Stimulated activated CD4-positive, alpha-beta T cell treated with anti-CD3 and anti-CD28 coated beads, Interleukin-12 subunit alpha, Interleukin-12 subunit beta, amount 100 ng/mL, for 24 hours (primary cell): Measurements from ENCODE around the gene IFNA7.
"Not testable (repeated sequence)": the region's sequence is repeated elsewhere in the genome, so short reads cannot be mapped to it uniquely, and the experiment has no call there.

Experiments
- DNase-seq, 2 experiments: peaks; one replicate each; pipeline ENCODE4 v3.0.0-alpha.2; 2020; ENCODE audit warnings: low read depth in 2 of 2

IFNA7 gene

DNA sequence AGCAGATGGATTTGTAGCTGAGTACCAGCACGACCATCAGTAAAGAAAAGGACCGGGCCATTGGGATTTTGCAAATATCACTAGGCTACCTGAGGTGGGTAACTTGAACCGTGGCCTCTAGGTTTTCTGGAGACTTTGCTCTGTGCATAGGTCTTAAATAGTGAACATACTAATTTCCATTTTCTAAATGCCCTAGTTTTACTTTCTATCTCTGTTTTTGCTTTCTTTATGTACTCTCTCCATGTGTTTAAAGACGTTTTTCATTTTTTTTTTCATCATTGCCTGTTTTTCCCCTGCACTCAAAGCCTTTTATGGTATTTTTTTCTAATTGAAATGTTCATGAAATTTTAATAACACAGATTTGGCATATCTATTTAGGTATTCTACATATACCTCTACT lies at the start of gene IFNA7:
IFNA7 (minus strand) TSS at position 101 of the 400 bp plus-strand sequence; CDS start at position 61, 40 bp downstream.
- not testable (repeated sequence) for DNase-seq

DNA sequence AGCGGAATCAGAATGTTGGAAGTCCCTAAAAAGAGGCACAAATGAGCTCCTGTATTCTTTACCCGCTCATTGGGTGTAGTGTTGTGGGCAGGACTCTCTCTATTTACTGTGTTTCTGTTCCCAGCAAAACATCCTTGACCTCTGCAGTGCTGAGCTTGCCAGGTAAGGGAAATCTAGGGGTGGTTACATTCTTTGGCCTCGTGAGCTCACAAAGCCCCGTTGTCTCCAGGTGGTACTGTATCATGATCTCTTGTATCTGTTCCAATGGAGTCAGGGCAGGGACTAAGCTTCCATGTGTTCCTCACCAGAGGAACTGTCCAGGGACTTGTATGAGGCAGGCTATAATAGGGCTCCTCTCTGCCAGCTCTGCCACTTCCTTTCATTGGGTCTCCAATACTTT lies 49.6 kb upstream of the IFNA7 start:
- no peak for DNase-seq

DNA sequence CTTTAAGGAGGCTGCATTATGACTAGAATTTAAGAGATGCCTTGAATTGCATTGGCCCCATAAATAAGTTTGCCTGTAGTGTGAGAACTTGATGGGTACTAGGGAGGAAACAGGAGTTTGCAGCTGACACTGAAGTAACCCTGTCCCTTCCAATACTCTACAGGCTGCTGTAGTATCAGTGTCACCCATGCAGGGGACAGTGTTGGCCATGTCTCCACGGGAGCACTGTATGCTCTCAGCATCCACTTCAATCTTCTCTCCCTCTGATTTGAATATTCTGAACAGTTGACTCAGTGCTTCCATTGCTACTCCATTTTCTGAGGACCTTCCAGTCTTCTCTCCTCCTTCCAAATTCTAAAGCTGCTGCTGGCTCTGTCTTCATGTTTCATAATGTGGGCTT lies 49.2 kb upstream of the IFNA7 start:
- DNase-seq, result no peak

DNA sequence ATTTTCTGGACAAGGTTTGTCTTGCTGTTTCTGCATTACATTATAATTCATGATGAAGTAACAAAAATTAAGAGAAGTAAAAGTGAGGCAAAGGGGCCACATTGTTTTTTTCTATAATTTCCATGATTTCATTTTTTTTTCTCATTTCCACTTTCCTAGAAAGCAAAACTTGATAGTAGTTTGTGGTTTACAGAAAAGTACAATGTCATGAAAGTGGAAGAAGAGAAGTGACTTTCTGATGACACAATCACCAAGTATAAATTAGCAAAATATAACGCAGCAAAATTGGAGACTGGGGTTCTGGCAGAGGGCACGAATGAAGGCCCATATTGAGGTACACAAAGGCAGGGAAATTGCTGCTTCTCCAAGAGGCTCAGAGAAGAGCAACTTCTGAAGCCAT lies 42.8 kb upstream of the IFNA7 start:
- no peak for DNase-seq

DNA sequence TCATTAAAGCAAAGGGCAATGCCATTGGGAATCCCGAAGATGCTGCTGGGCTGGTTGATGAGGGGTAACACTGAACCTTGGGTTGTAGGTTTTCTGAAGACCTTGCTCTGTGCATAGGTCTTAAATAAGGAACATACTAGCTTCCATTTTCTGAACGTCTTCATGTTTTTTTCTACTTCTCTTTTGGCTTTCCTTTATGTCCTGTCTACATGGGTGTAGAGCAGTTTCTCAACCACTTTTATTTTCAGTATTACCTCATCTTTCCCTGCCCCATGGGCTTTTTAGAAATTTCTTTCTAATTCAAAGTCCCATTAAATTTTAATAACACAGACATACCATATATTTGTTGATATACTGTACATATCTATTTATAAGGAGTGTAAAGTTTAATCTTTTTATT lies 37.9 kb upstream of the IFNA7 start, which contains the start of gene IFNA14:
IFNA14 (minus strand) TSS at position 95 of the 400 bp plus-strand sequence; CDS start at position 25, 70 bp downstream.
- DNase-seq, result no peak

DNA sequence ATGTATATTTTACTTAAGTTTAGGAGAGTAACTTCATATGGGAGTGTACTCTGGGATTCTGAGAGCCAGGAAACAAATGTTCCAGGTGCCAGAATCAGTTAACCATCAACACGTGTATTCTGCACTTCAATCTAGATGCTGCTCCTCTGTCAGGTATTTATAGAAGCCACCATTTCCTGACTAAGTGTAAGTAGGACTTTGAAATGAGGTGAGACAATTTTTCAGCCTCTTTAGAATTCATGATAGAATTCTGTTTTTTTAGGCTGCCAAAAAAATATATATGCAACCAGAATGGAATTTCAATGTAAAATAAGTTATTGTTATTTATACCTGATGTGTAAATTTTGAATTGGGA lies 34.3 kb upstream of the IFNA7 start:
- DNase-seq, result not testable (repeated sequence)

DNA sequence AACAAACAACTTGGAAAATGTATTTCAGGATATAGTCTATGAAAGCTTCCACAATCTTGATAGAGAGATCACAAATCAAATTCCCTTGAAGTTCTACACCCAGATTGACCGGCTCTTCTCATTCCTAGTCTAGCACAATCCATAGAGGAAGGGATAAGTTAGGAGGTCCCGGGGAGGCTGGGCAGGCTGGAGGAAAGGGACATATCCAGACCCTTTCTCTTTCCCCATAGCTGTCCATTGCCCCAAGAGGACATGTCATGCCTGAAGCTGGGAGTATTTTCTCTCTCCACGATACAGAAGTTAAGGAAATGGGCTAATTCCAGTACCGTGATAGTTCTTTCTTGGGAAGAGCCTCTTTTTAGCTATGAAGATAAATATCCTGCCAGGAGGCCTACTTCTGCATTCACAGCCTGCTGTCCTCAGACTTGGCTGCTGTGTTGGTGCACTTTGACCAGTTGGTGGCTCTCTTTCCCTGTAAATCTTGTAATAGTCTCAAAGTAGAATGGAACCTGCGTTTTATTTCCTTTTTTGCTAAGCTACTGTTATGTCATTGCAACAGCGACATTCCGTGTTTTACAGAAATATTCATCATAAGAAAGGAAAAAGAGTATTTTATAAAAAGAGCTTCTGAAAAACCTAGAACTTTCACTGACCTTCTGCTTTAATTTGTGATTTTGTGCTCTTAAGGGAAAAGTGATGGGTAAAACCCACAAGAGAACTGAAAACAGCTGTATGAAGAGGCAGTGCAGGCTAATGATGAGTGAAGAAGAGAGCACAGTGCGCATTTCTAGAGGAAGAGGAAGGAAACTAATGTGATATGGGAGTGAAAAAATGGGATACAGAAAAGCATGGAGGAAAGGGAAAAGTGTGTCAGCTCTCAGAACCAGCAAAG lies 33.7 kb upstream of the IFNA7 start:
- DNase-seq, result not testable (repeated sequence)

DNA sequence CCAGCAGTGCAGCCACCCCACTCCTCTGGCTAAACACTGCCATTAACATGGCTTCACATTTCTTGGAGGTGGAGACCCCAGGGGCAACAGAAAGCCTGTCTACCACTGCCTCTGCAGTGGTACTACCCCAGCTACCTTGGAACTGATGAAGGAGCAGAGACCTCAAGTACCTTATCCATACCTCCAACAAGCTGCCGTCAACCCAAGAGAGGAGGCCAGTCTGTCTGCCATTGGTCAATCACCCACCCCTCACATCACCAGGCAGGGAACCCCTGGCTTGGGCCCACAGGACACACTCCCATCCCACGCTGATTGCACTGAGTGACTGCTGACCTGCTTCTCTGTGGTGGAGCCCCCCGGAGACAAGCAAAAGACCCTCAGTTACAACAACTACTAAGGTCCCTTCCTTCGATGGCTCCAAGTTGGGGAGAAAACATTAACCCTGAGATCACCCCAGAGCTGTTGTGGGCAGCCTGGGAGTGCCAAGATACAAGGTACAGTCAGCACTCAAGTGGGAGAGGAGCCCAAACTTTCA lies 32.2 kb upstream of the IFNA7 start:
- DNase-seq, result no peak

DNA sequence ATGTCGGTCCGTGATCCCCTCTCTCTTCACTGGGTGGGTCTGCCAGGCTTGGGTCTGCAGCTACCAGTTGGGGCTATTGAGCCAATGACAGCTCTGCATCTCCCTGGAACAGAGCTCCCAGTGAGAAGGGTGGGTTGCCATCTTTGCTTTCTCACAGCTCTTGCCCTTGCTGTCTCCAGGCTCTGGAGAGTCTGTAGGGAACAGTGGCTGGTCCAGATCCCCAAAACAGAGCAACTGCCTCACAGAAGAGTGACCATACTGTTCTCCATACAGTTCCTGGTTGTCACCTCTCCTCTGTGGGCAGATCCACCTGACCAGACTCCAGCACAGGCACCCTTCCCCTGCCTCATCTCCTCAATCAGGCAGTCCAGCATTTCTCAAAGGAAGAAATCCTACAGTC lies 31.3 kb upstream of the IFNA7 start:
- no peak for DNase-seq

DNA sequence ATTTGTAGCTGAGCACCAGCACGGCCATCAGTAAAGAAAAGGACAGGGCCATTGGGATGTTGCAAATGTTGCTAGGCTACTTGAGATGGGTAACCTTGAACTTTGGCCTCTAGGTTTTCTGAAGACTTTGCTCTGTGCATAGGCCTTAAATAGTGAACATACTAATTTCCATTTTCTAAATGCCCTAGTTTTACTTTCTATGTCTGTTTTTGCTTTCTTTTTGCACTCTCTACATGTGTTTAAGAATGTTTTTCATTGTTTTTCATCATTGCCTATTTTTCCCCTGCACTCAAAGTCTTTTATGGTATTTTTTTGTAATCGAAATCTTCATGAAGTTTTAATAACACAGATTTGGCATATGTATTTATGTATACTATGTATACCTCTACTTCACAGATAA lies 26.1 kb upstream of the IFNA7 start, which contains the start of gene IFNA17:
IFNA17 (minus strand) TSS at position 101 of the 400 bp plus-strand sequence; CDS start at position 52, 49 bp downstream.
- DNase-seq, result no peak

DNA sequence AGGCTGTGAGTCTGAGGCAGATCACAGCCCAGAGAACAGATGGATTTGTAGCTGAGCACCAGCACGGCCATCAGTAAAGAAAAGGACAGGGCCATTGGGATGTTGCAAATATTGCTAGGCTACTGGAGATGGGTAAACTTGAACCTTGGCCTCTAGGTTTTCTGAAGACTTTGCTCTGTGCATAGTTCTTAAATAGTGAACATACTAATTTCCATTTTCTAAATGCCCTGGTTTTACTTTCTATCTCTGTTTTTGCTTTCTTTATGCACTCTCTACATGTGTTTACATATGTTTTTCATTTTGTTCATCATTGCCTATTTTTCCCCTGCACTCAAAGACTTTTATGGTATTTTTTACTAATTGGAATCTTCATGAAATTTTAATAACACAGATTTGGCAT lies 15.2 kb upstream of the IFNA7 start, which contains the start of gene IFNA16:
IFNA16 (minus strand) TSS at position 101 of the 400 bp plus-strand sequence; CDS start at position 95, 6 bp downstream.
- not testable (repeated sequence) for DNase-seq

DNA sequence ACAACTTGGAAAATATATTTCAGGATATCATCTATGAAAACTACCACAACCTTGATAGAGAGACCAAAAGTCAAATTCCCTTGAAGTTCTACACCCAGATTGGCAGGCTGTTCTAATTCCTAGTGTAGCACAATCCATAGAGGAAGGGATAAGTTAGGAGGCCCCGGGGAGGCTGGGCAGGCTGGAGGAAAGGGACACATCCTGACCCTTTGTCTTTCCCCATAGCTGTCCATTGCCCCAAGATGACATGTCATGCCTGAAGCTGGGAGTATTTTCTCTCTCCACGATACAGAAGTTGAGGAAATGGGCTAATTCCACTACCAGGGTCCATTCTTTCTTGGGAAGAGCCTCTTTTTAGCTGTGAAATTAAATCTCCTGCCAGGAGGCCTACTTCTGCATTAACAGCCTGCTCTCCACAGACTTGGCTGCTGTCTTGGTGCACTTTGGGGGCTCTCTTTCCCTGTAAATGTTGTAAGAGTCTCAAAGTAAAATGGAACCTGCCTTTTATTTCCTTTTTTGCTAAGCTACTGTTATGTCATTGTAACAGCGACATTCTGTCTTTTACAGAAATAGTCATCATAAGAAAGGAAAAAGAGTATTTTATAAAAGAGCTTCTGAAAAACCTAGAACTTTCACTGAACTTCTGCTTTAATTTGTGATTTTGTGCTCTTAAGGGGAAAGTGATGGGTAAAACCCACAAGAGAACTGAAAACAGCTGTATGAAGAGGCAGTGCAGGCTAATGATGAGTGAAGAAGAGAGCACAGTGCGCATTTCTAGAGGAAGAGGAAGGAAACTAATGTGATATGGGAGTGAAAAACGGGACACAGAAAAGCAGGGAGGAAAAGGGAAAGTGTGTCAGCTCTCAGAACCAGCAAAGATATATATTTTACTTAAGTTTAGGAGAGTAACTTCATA lies 11.7 kb upstream of the IFNA7 start:
- not testable (repeated sequence) for DNase-seq

DNA sequence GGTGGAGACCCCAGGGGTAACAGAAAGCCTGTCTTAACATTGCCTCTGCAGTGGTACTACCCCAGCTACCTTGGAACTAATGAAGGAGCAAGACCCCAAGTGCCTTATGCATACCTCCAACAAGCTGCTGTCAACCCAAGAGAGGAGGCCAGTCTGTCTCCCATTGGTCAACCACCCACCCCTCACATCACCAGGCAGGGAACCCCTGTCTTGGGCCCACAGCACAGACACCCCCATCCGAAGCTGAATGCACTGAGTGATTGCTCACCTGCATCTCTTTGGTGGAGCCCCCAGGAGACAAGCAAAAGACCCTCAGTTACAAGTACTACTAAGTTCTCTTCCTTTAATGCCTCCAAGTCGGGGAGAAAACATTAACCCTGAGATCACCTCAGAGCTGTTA lies 10.2 kb upstream of the IFNA7 start:
- DNase-seq, result not testable (repeated sequence)

DNA sequence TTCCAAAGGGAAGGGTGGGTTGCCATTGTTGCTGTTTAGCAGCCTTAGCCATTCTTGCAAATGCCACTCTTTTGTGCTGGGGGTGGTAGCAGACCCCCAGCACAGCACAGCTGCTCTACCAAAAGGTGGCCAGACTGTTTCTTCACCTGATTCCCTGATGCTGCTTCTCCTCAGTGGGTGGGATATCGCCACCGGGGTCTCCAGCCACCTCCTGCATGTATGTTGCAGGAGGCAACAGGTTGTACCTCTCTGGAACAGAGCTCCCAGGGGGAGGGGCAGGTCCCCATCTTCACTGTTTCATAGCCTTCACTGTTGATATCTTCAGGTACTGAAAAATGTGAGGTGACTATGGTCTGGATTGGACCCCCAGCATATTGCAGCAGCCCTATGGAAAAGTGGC lies 8.8 kb upstream of the IFNA7 start:
- DNase-seq, result not testable (repeated sequence)

DNA sequence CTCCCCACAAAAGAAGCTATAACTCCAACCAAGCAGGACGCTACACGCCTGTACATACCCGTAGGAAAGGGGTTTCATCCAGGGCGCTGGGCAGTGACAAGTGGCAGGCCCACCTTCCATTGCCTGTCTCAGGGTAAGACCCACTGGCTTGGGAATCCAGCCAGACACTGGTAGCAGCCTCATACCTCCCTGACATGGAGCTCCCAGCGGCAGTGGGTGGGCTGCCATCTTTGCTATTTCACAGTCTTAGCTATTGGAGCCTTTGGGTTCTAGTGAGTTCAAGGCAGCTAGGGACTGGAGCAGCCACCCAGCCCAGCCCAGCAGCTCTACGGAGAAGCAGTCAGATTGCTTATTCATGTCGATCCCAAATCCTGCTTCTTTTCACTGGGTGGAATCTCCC lies 8.3 kb upstream of the IFNA7 start:
- no peak for DNase-seq

DNA sequence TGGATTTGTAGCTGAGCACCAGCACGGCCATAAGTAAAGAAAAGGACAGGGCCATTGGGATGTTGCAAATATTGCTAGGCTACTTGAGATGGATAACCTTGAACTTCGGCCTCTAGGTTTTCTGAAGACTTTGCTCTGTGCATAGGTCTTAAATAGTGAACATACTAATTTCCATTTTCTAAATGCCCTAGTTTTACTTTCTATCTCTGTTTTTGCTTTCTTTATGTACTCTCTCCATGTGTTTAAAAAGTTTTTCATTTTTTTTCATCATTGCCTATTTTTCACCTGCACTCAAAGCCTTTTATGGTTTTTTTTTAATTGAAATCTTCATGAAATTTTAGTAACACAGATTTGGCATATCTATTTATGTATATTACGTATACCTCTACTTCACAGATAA lies 5.0 kb upstream of the IFNA7 start, which contains the start of gene IFNA10:
IFNA10 (minus strand) TSS at position 101 of the 400 bp plus-strand sequence; CDS start at position 55, 46 bp downstream.
- DNase-seq, result not testable (repeated sequence)

DNA sequence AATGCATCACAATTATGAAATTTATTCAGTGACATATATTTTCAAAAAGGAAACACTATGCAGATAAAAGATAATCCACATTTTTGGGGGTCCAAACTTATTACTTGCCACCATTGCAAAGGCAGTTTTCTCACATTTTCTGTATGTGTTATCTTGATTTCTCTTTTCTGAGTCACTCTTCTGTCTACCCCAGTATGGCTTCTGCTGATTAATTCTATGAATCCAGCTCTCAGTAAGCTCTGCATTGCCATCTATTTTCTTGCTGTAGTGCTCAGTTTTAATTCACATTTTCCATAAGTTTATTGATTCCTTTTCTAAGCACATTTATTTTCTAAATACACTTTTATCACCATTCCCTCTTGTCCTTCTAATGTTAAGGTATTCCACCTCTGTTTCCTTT lies 3.2 kb upstream of the IFNA7 start:
- no peak for DNase-seq

DNA sequence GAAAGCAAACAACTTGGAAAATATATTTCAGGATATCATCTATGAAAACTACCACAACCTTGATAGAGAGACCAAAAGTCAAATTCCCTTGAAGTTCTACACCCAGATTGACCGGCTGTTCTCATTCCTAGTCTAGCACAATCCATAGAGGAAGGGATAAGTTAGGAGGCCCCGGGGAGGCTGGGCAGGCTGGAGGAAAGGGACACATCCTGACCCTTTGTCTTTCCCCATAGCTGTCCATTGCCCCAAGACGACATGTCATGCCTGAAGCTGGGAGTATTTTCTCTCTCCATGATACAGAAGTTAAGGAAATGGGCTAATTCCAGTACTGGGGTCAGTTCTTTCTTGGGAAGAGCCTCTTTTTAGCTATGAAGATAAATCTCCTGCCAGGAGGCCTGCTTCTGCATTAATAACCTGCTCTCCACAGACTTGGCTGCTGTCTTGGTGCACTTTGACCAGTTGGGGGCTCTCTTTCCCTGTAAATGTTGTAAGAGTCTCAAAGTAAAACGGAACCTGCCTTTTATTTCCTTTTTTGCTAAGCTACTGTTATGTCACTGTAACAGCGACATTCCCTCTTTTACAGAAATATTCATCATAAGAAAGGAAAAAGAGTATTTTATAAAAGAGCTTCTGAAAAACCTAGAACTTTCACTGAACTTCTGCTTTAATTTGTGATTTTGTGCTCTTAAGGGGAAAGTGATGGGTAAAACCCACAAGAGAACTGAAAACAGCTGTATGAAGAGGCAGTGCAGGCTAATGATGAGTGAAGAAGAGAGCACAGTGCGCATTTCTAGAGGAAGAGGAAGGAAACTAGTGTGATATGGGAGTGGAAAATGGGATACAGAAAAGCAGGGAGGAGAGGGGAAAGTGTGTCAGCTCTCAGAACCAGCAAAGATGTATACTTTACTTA lies 6.9 kb downstream of the IFNA7 start:
- DNase-seq, result peak in 1 of 2 experiments; percentile 11

DNA sequence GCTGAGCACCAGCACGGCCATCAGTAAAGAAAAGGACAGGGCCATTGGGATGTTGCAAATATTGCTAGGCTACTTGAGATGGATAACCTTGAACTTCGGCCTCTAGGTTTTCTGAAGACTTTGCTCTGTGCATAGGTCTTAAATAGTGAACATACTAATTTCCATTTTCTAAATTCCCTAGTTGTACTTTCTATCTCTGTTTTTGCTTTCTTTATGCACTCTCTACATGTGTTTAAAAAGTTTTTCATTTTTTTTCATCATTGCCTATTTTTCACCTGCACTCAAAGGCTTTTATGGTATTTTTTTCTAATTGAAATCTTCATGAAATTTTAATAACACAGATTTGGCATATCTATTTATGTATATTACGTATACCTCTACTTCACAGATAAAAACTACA lies 14.5 kb downstream of the IFNA7 start, which contains the start of gene IFNA4:
IFNA4 (minus strand) TSS at position 101 of the 400 bp plus-strand sequence; CDS start at position 45, 56 bp downstream.
- DNase-seq, result not testable (repeated sequence)
